Parathyroid adenoma (tissue), 2 donors: ENCODE data around the gene ZIC2.

Experiments
- H2AFZ ChIP-seq: fragments of 300-600 bp; sonication (generic); one replicate; pipeline ENCODE4 v1.7.0; 2017; ENCODE audit warnings: antibody characterized with exemption, mild to moderate bottlenecking
- H3K27ac ChIP-seq: fragments of 300-600 bp; sonication (generic); one replicate; pipeline ENCODE4 v1.7.0; 2017
- H3K27me3 ChIP-seq: fragments of 300-600 bp; sonication (generic); one replicate; pipeline ENCODE4 v1.7.0; 2017; ENCODE audit warnings: low read length; ENCODE audit not compliant: control insufficient read depth, insufficient read depth
- H3K36me3 ChIP-seq: fragments of 300-600 bp; sonication (generic); one replicate; pipeline ENCODE4 v1.7.0; 2017; ENCODE audit warnings: low read length; ENCODE audit not compliant: control insufficient read depth, insufficient read depth
- H3K4me1 ChIP-seq: fragments of 300-600 bp; sonication (generic); one replicate; pipeline ENCODE4 v1.7.0; 2017; ENCODE audit warnings: control low read depth
- H3K4me2 ChIP-seq: fragments of 300-600 bp; sonication (generic); one replicate; pipeline ENCODE4 v1.7.0; 2017; ENCODE audit warnings: low read length
- H3K4me3 ChIP-seq: fragments of 300-600 bp; sonication (generic); one replicate; pipeline ENCODE4 v1.7.0; 2017; ENCODE audit warnings: low read depth, low read length
- H3K79me2 ChIP-seq: fragments of 300-600 bp; sonication (generic); one replicate; pipeline ENCODE4 v1.7.0; 2017; ENCODE audit warnings: control low read depth
- H3K9ac ChIP-seq: fragments of 300-600 bp; sonication (generic); one replicate; pipeline ENCODE4 v1.7.0; 2017; ENCODE audit warnings: mild to moderate bottlenecking
- H3K9me3 ChIP-seq: fragments of 300-600 bp; sonication (generic); one replicate; pipeline ENCODE4 v1.7.0; 2017; ENCODE audit warnings: low read length; ENCODE audit not compliant: control insufficient read depth
- CTCF ChIP-seq: fragments of 300-600 bp; sonication (generic); IDR thresholded peaks from one replicate; pipeline ENCODE4 v1.7.0; 2017; ENCODE audit warnings: antibody characterized with exemption, mild to moderate bottlenecking
- donor health status: primary hyperparathyroidism.

ZIC2 gene

DNA sequence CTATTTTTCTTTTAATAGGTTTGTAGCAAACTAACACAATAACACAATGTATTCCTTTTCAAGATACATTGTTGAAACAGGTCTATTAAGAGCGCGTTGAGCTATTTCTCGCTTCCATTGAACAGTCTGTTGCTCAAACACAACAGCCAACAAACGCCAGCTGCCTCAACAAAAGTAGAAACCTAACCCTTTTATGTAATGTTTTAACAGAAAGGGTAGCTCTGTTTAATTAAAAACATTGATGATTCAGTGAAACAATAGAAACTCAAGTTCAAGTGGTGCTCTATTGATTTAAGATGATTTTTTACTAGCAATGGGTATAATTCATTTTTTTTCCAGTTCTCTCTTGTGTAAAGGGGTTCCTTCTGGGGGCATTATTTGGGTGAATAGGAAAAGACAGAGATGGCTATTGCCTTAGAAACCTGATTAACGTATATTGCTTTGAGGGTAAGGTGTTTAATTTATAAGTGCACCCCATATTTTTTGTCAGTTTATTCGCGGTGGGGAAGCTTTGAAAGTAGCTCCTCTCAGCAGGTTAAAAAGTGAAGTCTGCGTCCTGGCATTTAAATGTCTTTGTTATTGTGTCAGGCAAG lies 14.9 kb downstream of the ZIC2 start:
- no peak overlapping the region for H3K9ac ChIP-seq
- TF ChIP-seq CTCF, result no peak

DNA sequence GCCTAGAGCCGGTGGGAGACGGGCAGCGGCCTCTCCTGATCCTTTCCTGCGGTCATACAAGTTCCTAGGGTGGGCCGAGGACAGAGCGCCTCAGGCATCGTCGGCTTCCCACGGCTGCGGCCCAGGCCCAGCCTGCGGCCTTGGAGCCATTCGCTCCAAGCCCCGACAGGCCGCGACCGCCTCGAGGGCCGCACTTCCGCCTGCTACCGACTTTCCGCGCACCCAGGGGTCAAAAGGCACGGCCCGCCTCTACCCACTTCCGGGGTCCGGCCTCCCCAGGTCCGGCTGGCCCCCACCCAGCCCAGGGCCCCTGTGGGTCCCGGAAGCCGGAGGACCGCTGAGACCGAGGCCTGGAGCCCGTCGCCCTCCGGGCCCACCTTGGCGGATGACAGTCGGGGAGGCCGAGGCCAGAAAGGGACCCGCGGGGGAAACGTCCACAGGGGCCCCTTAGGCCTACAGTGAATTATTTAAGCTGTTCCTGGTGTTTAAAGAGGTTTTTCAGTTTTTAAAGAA lies 16.2 kb downstream of the ZIC2 start:
- TF ChIP-seq CTCF, result no peak
- Histone ChIP-seq H3K4me2 (no peak overlapping the region), H3K36me3 (peaks cover 3% of the 10 kb centered on the region), H3K4me1 (no peaks in the 10 kb centered on the region), H3K27ac (no peak overlapping the region), H3K79me2 (no peaks in the 10 kb centered on the region), H2AFZ (no peak overlapping the region), H3K4me3 (no peak overlapping the region), H3K9ac (no peak overlapping the region), H3K27me3 (peaks cover 14% of the 10 kb centered on the region), H3K9me3 (no peaks in the 10 kb centered on the region)

More for the DNA sequence above, 14.9 kb downstream of the ZIC2 start:
- no peak overlapping the region for H3K4me3 ChIP-seq
- H3K79me2 ChIP-seq, result no peaks in the 10 kb centered on the region
- H2AFZ ChIP-seq, result no peak overlapping the region
- H3K27ac ChIP-seq, result no peak overlapping the region
- H3K36me3 ChIP-seq, result peaks cover 3% of the 10 kb centered on the region
- peaks cover 14% of the 10 kb centered on the region for H3K27me3 ChIP-seq
- H3K9me3 ChIP-seq, result no peaks in the 10 kb centered on the region
- H3K4me2 ChIP-seq, result no peak overlapping the region
- H3K4me1 ChIP-seq, result no peaks in the 10 kb centered on the region

GRCh38 chr13:99998261-99998660 lies 16.7 kb downstream of the ZIC2 start:
- Histone ChIP-seq H3K27me3 (peaks cover 14% of the 10 kb centered on the region), H3K4me1 (no peaks in the 10 kb centered on the region), H3K79me2 (no peaks in the 10 kb centered on the region), H3K36me3 (peaks cover 3% of the 10 kb centered on the region), H3K9me3 (no peaks in the 10 kb centered on the region), H3K9ac (no peak overlapping the region), H3K4me3 (no peak overlapping the region), H3K4me2 (no peak overlapping the region), H3K27ac (no peak overlapping the region), H2AFZ (no peak overlapping the region)
- TF ChIP-seq CTCF, result no peak

DNA sequence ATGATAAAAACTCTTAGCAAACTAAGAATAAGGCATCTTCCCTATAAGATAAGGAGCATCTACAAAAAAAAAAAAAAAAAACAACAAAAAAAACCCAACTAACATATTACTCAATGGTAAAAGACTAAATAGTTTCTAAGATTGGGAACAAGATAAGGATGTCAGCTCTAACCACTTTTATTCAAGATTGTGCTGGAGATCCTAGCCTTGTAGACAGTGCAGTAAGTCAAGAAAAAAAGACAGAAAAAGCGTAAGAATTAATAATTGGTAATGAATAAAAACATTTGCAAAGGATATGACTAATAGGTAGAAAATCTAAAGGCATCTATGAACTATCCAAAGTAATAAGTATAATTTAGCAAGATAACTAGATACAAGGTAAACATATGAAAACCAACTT lies 33.0 kb downstream of the ZIC2 start:
- Histone ChIP-seq H2AFZ (no peak overlapping the region), H3K4me2 (no peak overlapping the region), H3K4me1 (no peaks in the 10 kb centered on the region), H3K9ac (no peak overlapping the region), H3K79me2 (no peaks in the 10 kb centered on the region), H3K27ac (no peak overlapping the region), H3K9me3 (no peaks in the 10 kb centered on the region), H3K27me3 (no peaks in the 10 kb centered on the region), H3K4me3 (no peak overlapping the region), H3K36me3 (no peaks in the 10 kb centered on the region)
- TF ChIP-seq CTCF, result no peak

GRCh38 chr13:100019780-100020356 lies 38.3 kb downstream of the ZIC2 start:
- Histone ChIP-seq H3K27ac (no peak overlapping the region), H2AFZ (no peak overlapping the region)

More at GRCh38 chr13:100019780-100020356, 38.3 kb downstream of the ZIC2 start:
- no peaks in the 10 kb centered on the region for H3K9me3 ChIP-seq
- H3K79me2 ChIP-seq, result no peaks in the 10 kb centered on the region
- H3K36me3 ChIP-seq, result no peaks in the 10 kb centered on the region
- no peak for TF ChIP-seq CTCF
- no peaks in the 10 kb centered on the region for H3K4me1 ChIP-seq
- no peak overlapping the region for H3K9ac ChIP-seq
- no peak overlapping the region for H3K4me3 ChIP-seq
- no peaks in the 10 kb centered on the region for H3K27me3 ChIP-seq
- H3K4me2 ChIP-seq, result no peak overlapping the region
